Psoas muscle (tissue), 8 donors: ENCODE data around the gene ZDHHC3. TPM values are rescaled to one million over a fixed set of nuclear protein-coding genes. Genes with fewer than 3 reads are reported as not detected.
"Not testable (repeated sequence)": the region's sequence is repeated elsewhere in the genome, so short reads cannot be mapped to it uniquely, and the experiment has no call there.

Experiments used
- ATAC-seq, 4 donors: fragments of 200-7000 bp; cut with Tn5 transposase; one replicate each; pipeline ENCODE4 v1.9.1; 2020; ENCODE audit warnings: moderate library complexity in 3 of 4, mild to moderate bottlenecking in 2 of 4
- DNase-seq, 2 donors: peaks; one replicate each; pipeline ENCODE4 v3.0.0-alpha.2; 2020
- H3K27ac ChIP-seq: fragments of 200-600 bp; one replicate; pipeline ENCODE4 v1.8.0; 2022
- H3K27me3 ChIP-seq, 3 donors: fragments of 200-600 bp in 1 of 3; one replicate each; pipeline versions ENCODE4 v1.6.1 to v1.8.0; 2013 to 2022; ENCODE audit warnings: low read length in 2 of 3, mild to moderate bottlenecking in 2 of 3, moderate library complexity in 1 of 3; ENCODE audit not compliant: insufficient read depth in 3 of 3
- H3K36me3 ChIP-seq, 2 donors: fragments of 200-600 bp in 1 of 2; one replicate each; pipeline versions ENCODE4 v1.6.1 to v1.8.0; 2013 to 2022; ENCODE audit warnings: low read depth in 1 of 2, mild to moderate bottlenecking in 1 of 2, moderate library complexity in 1 of 2; ENCODE audit not compliant: insufficient read depth in 1 of 2
- H3K4me1 ChIP-seq: fragments of 200-600 bp; one replicate; pipeline ENCODE4 v1.8.0; 2022
- H3K4me3 ChIP-seq: fragments of 200-600 bp; one replicate; pipeline ENCODE4 v1.8.0; 2022; ENCODE audit warnings: mild to moderate bottlenecking
- H3K9me3 ChIP-seq: fragments of 200-600 bp; one replicate; pipeline ENCODE4 v1.8.0; 2022
- CTCF ChIP-seq: fragments of 200-600 bp; IDR thresholded peaks from one replicate; pipeline ENCODE4 v1.8.0; 2022; ENCODE audit warnings: antibody characterized with exemption
- WGBS, 3 donors: extraction: QIAGEN DNeasy Blood & Tissue Kit; methylation state at CpG; one replicate each; pipeline versions ENCODE4 v1.1.6 to v1.1.7; 2013; 5-methylcytosine and 5-hydroxymethylcytosine counted together
- intact Hi-C, 2 donors: fragments of 100-400 bp; cut with DNase I; formaldehyde crosslinking; loops; one replicate each; pipeline versions ENCODE4 v1.11.0 to v1.14.2; 2022
- polyA plus RNA-seq, 3 donors: library from polyadenylated mRNA; stranded (reverse); fragments of 200-250 nt; gene quantifications; one replicate each; pipeline ENCODE4 v1.2.3, GENCODE V29; 2013
- total RNA-seq, 4 donors: library from RNA; stranded (reverse); fragmentation: NEBNext Ultra II Directional in 2 of 4; extraction: Animal tissue kit (Norgen Biotek cat#: 25700) in 2 of 4; gene quantifications; one replicate each; pipeline versions ENCODE4 v1.2.1 to v1.2.4, GENCODE V29; 2021 to 2023
- donor health status: healthy with polysubstance abuse.
- donor health status: DM: no; HTN: no; CAD: no; lungs with moderate emphysema.
- donor health status: Bipolar disorder and iron deficiency.
- donor health status: healthy.
- donor health status: DM: yes; HTN: yes; CAD: no.
- donor health status: DM: no; HTN: no; CAD: no.
- donor health status: DM: no; HTN: no; CAD: no.
- donor health status: DM: yes; HTN: yes; CAD: no.

ZDHHC3 gene
- total and polyA plus RNA-seq, 7 donors: 22.2 to 58.3 (median 40.8) TPM

- intact Hi-C loops: no loop called here
These were observed 13.8 kb upstream of the ZDHHC3 start for GRCh38 chr3:44989636-44990373.

GRCh38 chr3:44989141-44989540 is 13.2 kb upstream of the ZDHHC3 start:
- Histone ChIP-seq H3K4me3 (no peak overlapping the region), H3K9me3 (no peaks in the 10 kb centered on the region), H3K27me3 (no peaks in the 10 kb centered on the region), H3K4me1 (peaks cover 18% of the 10 kb centered on the region), H3K36me3 (peaks cover 4 to 39% of the 10 kb centered on the region in 2 donors), H3K27ac (no peak overlapping the region)
- no peak for TF ChIP-seq CTCF
- no peak for ATAC-seq
- intact Hi-C loops: no loop called here
- WGBS, 3 donors: 74 to 82% (median 80%) methylated on average over 8 of the region's 8 CpGs
- no peak for DNase-seq

More at GRCh38 chr3:44989636-44990373, 13.8 kb upstream of the ZDHHC3 start:
- Histone ChIP-seq H3K4me1 (peaks cover 18% of the 10 kb centered on the region), H3K36me3 (peaks cover 4 to 39% of the 10 kb centered on the region in 2 donors), H3K9me3 (no peaks in the 10 kb centered on the region), H3K27ac (no peak overlapping the region), H3K27me3 (no peaks in the 10 kb centered on the region), H3K4me3 (no peak overlapping the region)
- TF ChIP-seq CTCF: no peak
- 26 to 30% (median 29%) methylated on average over 1 of the region's 1 CpG for WGBS, 3 donors
- ATAC-seq (peak in 1 of 4 donors; percentile 40), DNase-seq (no peak)

GRCh38 chr3:44988073-44988472 is 12.1 kb upstream of the ZDHHC3 start:
- Histone ChIP-seq H3K27ac (no peak overlapping the region), H3K36me3 (peaks cover 4 to 32% of the 10 kb centered on the region in 2 donors), H3K4me1 (peaks cover 20% of the 10 kb centered on the region), H3K4me3 (no peak overlapping the region), H3K27me3 (no peaks in the 10 kb centered on the region), H3K9me3 (no peaks in the 10 kb centered on the region)
- TF ChIP-seq CTCF: peak; percentile 18
- DNase-seq (no peak), ATAC-seq (no peak)
- 95 to 100% (median 99%) methylated on average over 2 of the region's 2 CpGs for WGBS, 3 donors
- intact Hi-C loops: no loop called here

GRCh38 chr3:44987332-44987731 is 11.4 kb upstream of the ZDHHC3 start:
- Histone ChIP-seq H3K4me3 (no peak overlapping the region), H3K4me1 (peaks cover 24% of the 10 kb centered on the region), H3K9me3 (no peaks in the 10 kb centered on the region), H3K27ac (no peak overlapping the region), H3K36me3 (peaks cover 4 to 31% of the 10 kb centered on the region in 2 donors), H3K27me3 (no peaks in the 10 kb centered on the region)
- 79 to 85% (median 79%) methylated on average over 6 of the region's 6 CpGs for WGBS, 3 donors
- ATAC-seq (peak in 3 of 4 donors; percentile 36 to 52 (median 45)), DNase-seq (no peak)
- intact Hi-C loops: no loop called here
- TF ChIP-seq CTCF: no peak

GRCh38 chr3:44986330-44986729 is 10.4 kb upstream of the ZDHHC3 start:
- Histone ChIP-seq H3K36me3 (peaks cover 2 to 22% of the 10 kb centered on the region in 2 donors), H3K4me1 (peaks cover 25% of the 10 kb centered on the region)
- DNase-seq, H3K9me3 ChIP-seq, H3K27ac ChIP-seq, H3K27me3 ChIP-seq, intact Hi-C loops, ATAC-seq, H3K4me3 ChIP-seq: not testable (repeated sequence)
- WGBS, 3 donors: 96 to 99% (median 96%) methylated on average over 12 to 14 of the region's 14 CpGs
